OCI-LY1 (cell line): ENCODE measurements around the gene FAT3.

Experiments
- H2AFZ ChIP-seq: fragments of 200-600 bp; sonication (generic), shearing (Covaris generic); 2 replicates; pipeline ENCODE4 v1.6.0; 2014; ENCODE audit warnings: antibody characterized with exemption, mild to moderate bottlenecking, low read length
- H3F3A ChIP-seq: fragments of 200-600 bp; sonication (generic), shearing (Covaris generic); 2 replicates; pipeline ENCODE4 v1.6.0; 2014; ENCODE audit warnings: mild to moderate bottlenecking, antibody characterized with exemption, low read length, moderate library complexity; ENCODE audit not compliant: insufficient read depth
- H3K27ac ChIP-seq: fragments of 200-600 bp; sonication (generic); 2 replicates; pipeline ENCODE4 v1.5.1; 2014; ENCODE audit warnings: low read length, mixed run types, mild to moderate bottlenecking, low read depth; ENCODE audit not compliant: poor library complexity, severe bottlenecking
- H3K27me3 ChIP-seq: fragments of 200-600 bp; sonication (generic); 2 replicates; pipeline ENCODE4 v1.6.0; 2014; ENCODE audit warnings: antibody characterized with exemption, mild to moderate bottlenecking, low read length, moderate library complexity; ENCODE audit not compliant: insufficient read depth
- H3K36me3 ChIP-seq: fragments of 200-600 bp; sonication (generic); 2 replicates; pipeline ENCODE4 v1.6.1; 2014; ENCODE audit warnings: mild to moderate bottlenecking, antibody characterized with exemption, low read length, moderate library complexity, mixed read lengths; ENCODE audit not compliant: insufficient read depth
- H3K4me1 ChIP-seq: fragments of 200-600 bp; sonication (generic); 2 replicates; pipeline ENCODE4 v1.5.1; 2014; ENCODE audit warnings: mild to moderate bottlenecking, low read length, moderate library complexity; ENCODE audit not compliant: insufficient read depth, severe bottlenecking
- H3K4me2 ChIP-seq: fragments of 200-600 bp; sonication (generic), shearing (Covaris generic); 2 replicates; pipeline ENCODE4 v1.6.1; 2014; ENCODE audit warnings: low read length
- H3K4me3 ChIP-seq: fragments of 200-600 bp; sonication (generic); 2 replicates; pipeline ENCODE4 v1.5.1; 2014; ENCODE audit warnings: low read length, low read depth, mild to moderate bottlenecking, mixed read lengths; ENCODE audit not compliant: poor library complexity, severe bottlenecking
- H3K79me2 ChIP-seq: fragments of 200-600 bp; shearing (Covaris generic); 2 replicates; pipeline ENCODE4 v1.6.1; 2016; ENCODE audit warnings: mixed run types, low read length, mixed read lengths; ENCODE audit not compliant: insufficient read depth
- H3K9ac ChIP-seq: fragments of 200-600 bp; sonication (generic), shearing (Covaris generic); 2 replicates; pipeline ENCODE4 v1.6.1; 2014; ENCODE audit warnings: mild to moderate bottlenecking, low read length, mixed read lengths
- H3K9me2 ChIP-seq: fragments of 200-600 bp; sonication (generic), shearing (Covaris generic); 2 replicates; pipeline ENCODE4 v1.6.1; 2014; ENCODE audit warnings: low read depth, mild to moderate bottlenecking, low read length, mixed read lengths
- H3K9me3 ChIP-seq: fragments of 200-600 bp; shearing (Covaris generic); 2 replicates; pipeline ENCODE4 v1.6.1; 2014; ENCODE audit warnings: low read length, mixed read lengths
- H4K20me1 ChIP-seq: fragments of 200-600 bp; sonication (generic), shearing (Covaris generic); 2 replicates; pipeline ENCODE4 v1.6.0; 2016; ENCODE audit warnings: mild to moderate bottlenecking, low read length; ENCODE audit not compliant: insufficient read depth
- EZH2 ChIP-seq: fragments of 200-600 bp; sonication (generic), shearing (Covaris generic); IDR thresholded peaks from 2 replicates; pipeline ENCODE4 v1.8.0; 2017; ENCODE audit warnings: borderline replicate concordance, mixed run types, mild to moderate bottlenecking, antibody characterized with exemption, low read length, moderate library complexity, mixed read lengths
- TF ChIP-seq, protein P1 (sequence below): fragments of 200-600 bp; sonication (generic), shearing (Covaris generic); IDR thresholded peaks from 2 replicates; pipeline ENCODE4 v1.5.1; 2017; ENCODE audit warnings: mild to moderate bottlenecking, antibody characterized with exemption, low read length, moderate library complexity, mixed read lengths

Gene FAT3

DNA sequence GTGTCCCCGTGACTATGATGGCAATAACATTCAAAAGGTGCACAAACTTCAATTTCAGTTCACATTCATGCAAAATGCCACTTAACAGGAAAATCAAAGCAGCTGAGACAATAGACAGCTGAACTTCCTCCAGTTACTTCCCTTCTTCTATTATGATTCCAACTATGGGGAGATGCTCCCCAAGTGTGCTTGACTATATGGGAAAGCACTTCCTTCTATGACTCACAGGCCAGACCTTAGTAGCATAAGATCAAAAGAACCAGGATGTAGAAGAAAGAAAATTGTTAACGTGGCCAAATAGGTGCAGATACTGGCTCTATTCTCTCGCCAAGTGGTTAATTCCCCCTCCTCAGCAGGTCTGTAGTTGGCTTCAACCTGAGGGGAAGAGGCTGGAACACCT lies 7.8 kb upstream of the FAT3 start:
- no peak overlapping the region for H3K27ac ChIP-seq
- no peak overlapping the region for H3K9ac ChIP-seq
- no peaks in the 10 kb centered on the region for H3K79me2 ChIP-seq
- TF ChIP-seq EZH2 = no peak
- TF ChIP-seq, protein P1, sequence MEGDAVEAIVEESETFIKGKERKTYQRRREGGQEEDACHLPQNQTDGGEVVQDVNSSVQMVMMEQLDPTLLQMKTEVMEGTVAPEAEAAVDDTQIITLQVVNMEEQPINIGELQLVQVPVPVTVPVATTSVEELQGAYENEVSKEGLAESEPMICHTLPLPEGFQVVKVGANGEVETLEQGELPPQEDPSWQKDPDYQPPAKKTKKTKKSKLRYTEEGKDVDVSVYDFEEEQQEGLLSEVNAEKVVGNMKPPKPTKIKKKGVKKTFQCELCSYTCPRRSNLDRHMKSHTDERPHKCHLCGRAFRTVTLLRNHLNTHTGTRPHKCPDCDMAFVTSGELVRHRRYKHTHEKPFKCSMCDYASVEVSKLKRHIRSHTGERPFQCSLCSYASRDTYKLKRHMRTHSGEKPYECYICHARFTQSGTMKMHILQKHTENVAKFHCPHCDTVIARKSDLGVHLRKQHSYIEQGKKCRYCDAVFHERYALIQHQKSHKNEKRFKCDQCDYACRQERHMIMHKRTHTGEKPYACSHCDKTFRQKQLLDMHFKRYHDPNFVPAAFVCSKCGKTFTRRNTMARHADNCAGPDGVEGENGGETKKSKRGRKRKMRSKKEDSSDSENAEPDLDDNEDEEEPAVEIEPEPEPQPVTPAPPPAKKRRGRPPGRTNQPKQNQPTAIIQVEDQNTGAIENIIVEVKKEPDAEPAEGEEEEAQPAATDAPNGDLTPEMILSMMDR = no peak
- H3K36me3 ChIP-seq = no peaks in the 10 kb centered on the region
- no peak overlapping the region for H2AFZ ChIP-seq
- H3K9me3 ChIP-seq = no peaks in the 10 kb centered on the region
- H3K4me2 ChIP-seq = no peak overlapping the region
- H3K4me1 ChIP-seq = no peaks in the 10 kb centered on the region
- H3K27me3 ChIP-seq = no peaks in the 10 kb centered on the region
- no peaks in the 10 kb centered on the region for H4K20me1 ChIP-seq
- H3K9me2 ChIP-seq = no peaks in the 10 kb centered on the region
- H3F3A ChIP-seq = no peaks in the 10 kb centered on the region
- H3K4me3 ChIP-seq = no peak overlapping the region

DNA sequence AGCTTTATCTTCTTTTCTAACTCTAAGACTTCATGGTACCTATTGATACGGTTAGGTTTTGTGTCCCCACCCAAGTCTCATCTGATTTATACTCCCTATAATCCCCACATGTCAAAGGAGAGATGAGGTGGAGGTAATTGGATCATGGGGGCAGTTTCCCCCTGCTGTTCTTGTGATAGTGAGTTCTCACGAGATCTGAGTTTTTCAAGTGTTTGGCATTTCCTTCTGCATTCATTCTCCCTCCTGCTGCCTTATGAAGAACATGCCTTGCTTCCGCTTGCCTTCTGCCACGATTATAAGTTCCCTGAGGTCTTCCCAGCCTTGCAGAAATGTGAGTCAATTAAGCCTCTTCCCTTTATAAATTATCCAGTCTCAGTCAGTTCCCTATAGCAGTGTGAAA lies 5.1 kb upstream of the FAT3 start:
- no peak overlapping the region for H2AFZ ChIP-seq
- H3K9ac ChIP-seq = no peak overlapping the region
- H3K27me3 ChIP-seq = no peaks in the 10 kb centered on the region
- no peaks in the 10 kb centered on the region for H4K20me1 ChIP-seq
- H3K27ac ChIP-seq = no peak overlapping the region
- no peak overlapping the region for H3K4me3 ChIP-seq
- no peaks in the 10 kb centered on the region for H3K79me2 ChIP-seq
- no peaks in the 10 kb centered on the region for H3K36me3 ChIP-seq
- no peaks in the 10 kb centered on the region for H3K4me1 ChIP-seq
- H3F3A ChIP-seq = no peaks in the 10 kb centered on the region
- H3K4me2 ChIP-seq = no peak overlapping the region
- H3K9me3 ChIP-seq = no peaks in the 10 kb centered on the region
- TF ChIP-seq EZH2 = no peak
- TF ChIP-seq, protein P1 = no peak
- H3K9me2 ChIP-seq = no peaks in the 10 kb centered on the region

DNA sequence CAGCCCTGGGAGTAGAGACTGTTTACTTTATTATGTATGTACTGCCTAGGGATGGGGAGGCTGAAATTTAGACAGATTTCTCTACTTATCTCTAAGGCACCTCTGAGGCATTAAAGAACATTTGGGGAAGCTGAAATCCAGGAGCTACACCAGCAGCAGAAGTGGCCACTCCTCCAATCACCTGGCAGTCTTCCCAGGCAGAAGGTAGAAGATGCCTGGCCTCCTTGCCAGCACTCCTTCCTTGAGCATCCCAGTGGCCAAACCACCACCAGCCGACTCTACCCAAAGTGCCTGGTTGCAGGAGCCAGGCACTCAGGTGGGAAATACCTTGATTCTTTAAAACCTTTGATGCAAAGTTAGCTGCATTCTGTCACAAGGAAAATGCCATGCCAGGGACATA lies 1.9 kb upstream of the FAT3 start:
- Histone ChIP-seq H3K4me1 (no peaks in the 10 kb centered on the region), H3K4me2 (no peak overlapping the region), H3K9ac (no peak overlapping the region), H3K79me2 (no peaks in the 10 kb centered on the region), H3F3A (no peaks in the 10 kb centered on the region), H3K27me3 (no peaks in the 10 kb centered on the region), H3K36me3 (no peaks in the 10 kb centered on the region), H3K9me2 (no peaks in the 10 kb centered on the region), H3K27ac (no peak overlapping the region), H3K9me3 (no peaks in the 10 kb centered on the region), H3K4me3 (no peak overlapping the region), H4K20me1 (no peaks in the 10 kb centered on the region), H2AFZ (no peak overlapping the region)
- TF ChIP-seq, protein P1 = no peak
- no peak for TF ChIP-seq EZH2
